K562 (cell line): Measurements from ENCODE around the gene RPS6KA2. TPM values are rescaled to one million over a fixed set of nuclear protein-coding genes. Genes with fewer than 3 reads are reported as not detected.

Experiments
- ATAC-seq: fragments of 200-7000 bp; cut with Tn5 transposase; 3 replicates; pipeline ENCODE4 v1.9.1; 2020; ENCODE audit warnings: moderate library complexity
- BruUV-seq: library from RNA; stranded (reverse); fragments of 400-500 nt; replicated peaks from 2 replicates; lab custom pipeline; 2021; lab: Mats Ljungman, UMichigan
- CTCF ChIA-PET: fragments of 300-600 bp; formaldehyde crosslinking; extraction: SDS; loops from one replicate; lab custom pipeline; 2021; ENCODE audit warnings: low intra/inter-chr PET ratio; lab: Yijun Ruan, JAX
- POLR2A ChIA-PET: fragments of 300-600, 350-650 bp; sonication (Branson Sonifier 250); formaldehyde crosslinking; extraction: SDS; loops from one replicate; lab custom pipeline; 2021; ENCODE audit warnings: antibody characterized with exemption, inconsistent platforms; lab: Yijun Ruan, JAX
- DNase-seq, 4 experiments: peaks; one replicate each; pipeline versions ENCODE4 v3.0.0 to v3.0.0-alpha.2; 2011 to 2018; ENCODE audit warnings: low spot score in 3 of 4, mixed read lengths in 3 of 4; ENCODE audit errors: extremely low read depth in 1 of 4
- FAIRE-seq: peaks from 2 replicates; lab custom pipeline; 2011; peaks lifted over from hg19 to GRCh38; lab: Jason Lieb, UNC
- H2AFZ ChIP-seq: 2 replicates; pipeline ENCODE4 v1.6.0; 2011; ENCODE audit warnings: low read depth, low read length, control low read depth, inconsistent platforms
- H3K27ac ChIP-seq: fragments of 200-600 bp; 3 replicates; pipeline ENCODE4 v1.8.0; 2011; ENCODE audit warnings: low read depth, mild to moderate bottlenecking, control low read depth, inconsistent platforms, low read length, moderate library complexity, mixed read lengths; ENCODE audit errors: extremely low read depth
- H3K27me3 ChIP-seq, 2 experiments: fragments of 300-600 bp in 1 of 2; 2 replicates in 1 of 2; 3 replicates in 1 of 2; pipeline versions ENCODE4 v1.6.0 to v1.8.0; 2011; ENCODE audit warnings: inconsistent platforms in 2 of 2, low read length in 2 of 2, mild to moderate bottlenecking in 1 of 2, mixed read lengths in 1 of 2, moderate library complexity in 1 of 2; ENCODE audit not compliant: control insufficient read depth in 2 of 2, insufficient read depth in 2 of 2
- H3K36me3 ChIP-seq: fragments of 300-600 bp; 3 replicates; pipeline ENCODE4 v1.8.0; 2011; ENCODE audit warnings: mild to moderate bottlenecking, low read length, inconsistent platforms; ENCODE audit not compliant: control insufficient read depth, insufficient read depth
- H3K4me1 ChIP-seq, 2 experiments: fragments of 200-600 bp in 1 of 2; replicated peaks in 1 of 2; 2 replicates in 1 of 2; 3 replicates in 1 of 2; pipeline versions ENCODE4 v1.5.1 to v1.8.0; 2011; ENCODE audit warnings: inconsistent platforms in 2 of 2, low read length in 2 of 2, mild to moderate bottlenecking in 1 of 2, mixed read lengths in 1 of 2, moderate library complexity in 1 of 2; ENCODE audit not compliant: control insufficient read depth in 2 of 2, insufficient read depth in 2 of 2
- H3K4me2 ChIP-seq: 2 replicates; pipeline ENCODE4 v1.6.1; 2011; ENCODE audit warnings: low read length, control low read depth, inconsistent platforms, mixed read lengths; ENCODE audit not compliant: insufficient read depth
- H3K4me3 ChIP-seq: fragments of 200-600 bp; sonication (generic), shearing (Covaris generic); 2 replicates; pipeline ENCODE4 v1.5.1; 2016; ENCODE audit warnings: control low read depth, inconsistent platforms
- H3K79me2 ChIP-seq: fragments of 200-600 bp; 3 replicates; pipeline ENCODE4 v1.8.0; 2011; ENCODE audit warnings: low read length, inconsistent platforms; ENCODE audit not compliant: control insufficient read depth, insufficient read depth
- H3K9ac ChIP-seq, 2 experiments: 2 replicates each; pipeline versions ENCODE4 v1.6.0 to v1.6.1; 2011; ENCODE audit warnings: low read depth in 2 of 2, low read length in 2 of 2, control low read depth in 1 of 2, inconsistent platforms in 1 of 2, mild to moderate bottlenecking in 1 of 2, mixed read lengths in 1 of 2; ENCODE audit not compliant: insufficient read depth in 1 of 2
- H3K9me1 ChIP-seq: one replicate; pipeline ENCODE4 v1.6.0; 2011; ENCODE audit warnings: inconsistent platforms, mild to moderate bottlenecking, low read length, moderate library complexity; ENCODE audit not compliant: control insufficient read depth, insufficient read depth
- H3K9me3 ChIP-seq: replicated peaks from 2 replicates; pipeline ENCODE4 v1.5.1; 2011; ENCODE audit warnings: low read depth, low read length, inconsistent platforms; ENCODE audit not compliant: control insufficient read depth, insufficient read depth
- H4K20me1 ChIP-seq: replicated peaks from 2 replicates; pipeline ENCODE4 v1.6.1; 2011; ENCODE audit warnings: low read length, inconsistent platforms, mixed read lengths; ENCODE audit not compliant: control insufficient read depth, insufficient read depth
- GATAD2B ChIP-seq: fragments of 450-650 bp; IDR thresholded peaks from 2 replicates; pipeline ENCODE4 v1.6.1; 2017; ENCODE audit warnings: mild to moderate bottlenecking, borderline replicate concordance
- LEF1 ChIP-seq: fragments of 450-650 bp; IDR thresholded peaks from 2 replicates; pipeline ENCODE4 v1.6.1; 2016; ENCODE audit warnings: mild to moderate bottlenecking
- NRF1 ChIP-seq, 2 experiments: fragments of 450-650 bp; IDR thresholded peaks in 1 of 2; conservative IDR thresholded peaks in 1 of 2; 2 replicates each; pipeline ENCODE4 v1.6.1; 2014; ENCODE audit warnings: mild to moderate bottlenecking in 2 of 2
- ZBTB8A ChIP-seq: fragments of 450-650 bp; IDR thresholded peaks from 2 replicates; pipeline ENCODE4 v1.6.1; 2018; ENCODE audit warnings: mild to moderate bottlenecking, moderate library complexity; ENCODE audit not compliant: partially characterized antibody
- ZNF280A ChIP-seq: fragments of 450-650 bp; IDR thresholded peaks from 2 replicates; pipeline ENCODE4 v1.6.1; 2018; ENCODE audit warnings: mild to moderate bottlenecking, low read depth; ENCODE audit not compliant: partially characterized antibody
- ZNF551 ChIP-seq: fragments of 250-450 bp; sonication (Bioruptor Pico); IDR thresholded peaks from 2 replicates; pipeline ENCODE4 v1.5.0; 2021; ENCODE audit warnings: mild to moderate bottlenecking, moderate library complexity
- ZNF589 ChIP-seq: fragments of 200-800 bp; sonication (Bioruptor generic); IDR thresholded peaks from 2 replicates; pipeline ENCODE4 v1.6.1; 2016; ENCODE audit warnings: low read depth, missing genetic modification characterization, missing compliant biosample characterization
- ZSCAN29 ChIP-seq: fragments of 450-650 bp; IDR thresholded peaks from 2 replicates; pipeline ENCODE4 v1.6.1; 2017
- WGBS: fragments of 100-300 bp; shearing (Covaris generic); methylation state at CpG from one replicate; pipeline ENCODE4 v1.1.6; 2016; ENCODE audit warnings: low coverage, mixed read lengths; ENCODE audit not compliant: insufficient coverage; ENCODE audit errors: missing lambda C conversion rate; 5-methylcytosine and 5-hydroxymethylcytosine counted together
- in situ Hi-C: fragments of 300-500 bp; cut with MboI; formaldehyde crosslinking; loops from 4 replicates; pipeline ENCODE4 v1.15.0; 2018; ENCODE audit warnings: inconsistent platforms, mixed read lengths
- intact Hi-C: fragments of 100-400 bp; cut with micrococcal nuclease; formaldehyde crosslinking; loops from 2 replicates; pipeline ENCODE4 v1.14.2; 2022
- polyA plus RNA-seq, 8 experiments: library from polyadenylated mRNA; depleted of rRNA in 4 of 8; stranded (reverse) in 5 of 8; unstranded in 3 of 8; fragments of >200 nt; fragmentation: Nextera tagmentation in 2 of 8; fragmentation: Illumina TruSeq in 1 of 8; extraction: Ambion mirVana in 2 of 8; extraction: Trizol in 1 of 8; gene quantifications; 2 replicates each; pipeline versions ENCODE4 v1.2.1 to v1.2.3, GENCODE V29; 2011 to 2014; ENCODE audit warnings: inconsistent platforms in 1 of 8, missing spikeins in 1 of 8
- total RNA-seq, 7 experiments: library from RNA; depleted of rRNA in 6 of 7; stranded (reverse); fragments of >200 nt in 6 of 7; fragmentation: Illumina TruSeq in 2 of 7; extraction: Trizol in 2 of 7; gene quantifications; 2 replicates each; pipeline versions ENCODE4 v1.2.1 to v1.2.3, GENCODE V29; 2011 to 2021; ENCODE audit warnings: low replicate concordance in 1 of 7

RPS6KA2 gene
- total and polyA plus RNA-seq, 9 of the 15 experiments (the other 6 are each of a cell fraction or from before 2014, with no cell fraction given) = 0.29 to 1.00 (median 0.53) TPM

DNA sequence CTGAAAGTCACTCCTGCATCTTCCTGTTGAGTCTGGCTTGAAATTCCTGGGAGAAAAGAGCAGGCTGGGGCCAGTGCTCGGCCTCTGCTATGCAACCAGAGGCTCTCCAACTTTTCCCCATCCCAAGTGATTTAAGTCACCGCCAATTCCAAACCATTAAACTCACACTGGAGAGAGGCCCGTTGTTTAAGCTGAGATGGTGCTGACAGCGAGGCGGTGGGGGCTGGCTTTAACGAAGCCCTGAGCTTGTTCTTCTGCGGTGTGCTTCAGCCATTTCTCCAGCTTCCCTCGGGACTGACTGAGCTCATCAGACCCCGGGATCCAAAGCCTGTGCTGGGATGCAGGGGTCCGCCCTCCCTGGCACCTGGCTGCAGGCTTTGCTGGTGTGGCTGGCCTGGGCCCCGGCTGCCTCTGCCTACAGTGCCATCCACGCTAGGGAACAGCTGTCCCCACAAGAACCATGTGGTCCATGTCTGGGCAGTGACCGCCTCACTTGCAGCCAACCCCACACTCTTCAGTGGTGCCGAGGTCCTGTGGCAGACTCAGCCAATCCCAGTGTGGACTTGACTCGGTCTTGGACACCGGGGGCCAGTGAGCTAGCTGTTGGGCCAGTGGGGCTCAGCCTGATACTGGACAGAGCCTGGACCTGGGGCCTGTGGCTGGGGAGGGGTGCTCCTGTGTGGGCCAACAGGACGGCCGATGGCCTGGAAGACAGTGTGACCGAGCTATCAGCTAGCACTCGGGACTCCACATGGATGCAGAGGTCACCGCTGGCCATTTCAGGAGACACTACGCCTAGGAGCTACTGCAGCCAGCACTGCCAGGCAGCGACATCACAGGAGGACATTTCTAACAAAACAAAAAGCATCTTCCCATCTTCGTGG lies 61.7 kb downstream of the RPS6KA2 start:
- FAIRE-seq (no peak), ATAC-seq (no peak), DNase-seq (no peak)
- ChIA-PET CTCF (no interaction called here), POLR2A (interaction anchor here (0.7 to 1.1 kb wide), 2 partner anchors 15 to 25 kb away, joined by 3 to 4 read pairs; no protein-coding TSS in a partner anchor)
- Histone ChIP-seq H3K27ac (no peak overlapping the region), H3K36me3 (no peaks in the 10 kb centered on the region), H3K4me1 (no peaks in the 10 kb centered on the region), H2AFZ (no peak overlapping the region), H3K79me2 (no peaks in the 10 kb centered on the region), H3K9ac (no peak overlapping the region; a peak in 1 of 4 replicates), H4K20me1 (peaks cover 5% of the 10 kb centered on the region), H3K9me3 (no peaks in the 10 kb centered on the region), H3K4me2 (no peak overlapping the region), H3K9me1 (no peaks in the 10 kb centered on the region), H3K27me3 (peaks cover 53 to 91% of the 10 kb centered on the region in 2 experiments), H3K4me3 (no peak overlapping the region)
- TF ChIP-seq ZNF280A (no peak), NRF1 (conservative IDR thresholded peaks at IDR 0.05 in 1 of 2, IDR thresholded peaks at IDR 0.05 in 1 of 2) (no peak), LEF1 (no peak), ZNF551 (CRISPR knock-in tag) (no peak), ZBTB8A (no peak), ZSCAN29 (no peak), ZNF589 (no peak), GATAD2B (no peak)
- in situ Hi-C loops = no loop called here
- intact Hi-C loops = no loop called here
- BruUV-seq = no TSS peak
- WGBS = 2% methylated on average over 24 of the region's 24 CpGs
